WERI-Rb-1 (cell line): ENCODE data around the gene INCENP.

Source experiments
- DNase-seq: peaks from one replicate; pipeline ENCODE4 v3.0.0-alpha.2; 2020
- H3K27ac ChIP-seq: fragments of 250-450 bp; sonication (Bioruptor Pico); 2 replicates; pipeline ENCODE4 v1.5.1; 2020; ENCODE audit warnings: mild to moderate bottlenecking, moderate library complexity
- H3K27me3 ChIP-seq: fragments of 250-450 bp; sonication (Bioruptor Pico); 2 replicates; pipeline ENCODE4 v1.5.1; 2021; ENCODE audit warnings: mild to moderate bottlenecking, low read depth, moderate library complexity; ENCODE audit not compliant: insufficient read depth, severe bottlenecking
- H3K36me3 ChIP-seq: fragments of 250-450 bp; sonication (Bioruptor Pico); 2 replicates; pipeline ENCODE4 v1.5.1; 2020; ENCODE audit warnings: mild to moderate bottlenecking, moderate library complexity
- H3K4me3 ChIP-seq: 2 replicates; pipeline ENCODE4 v1.5.1; 2011; ENCODE audit warnings: low read depth, mild to moderate bottlenecking, control low read depth, low read length
- H3K9me3 ChIP-seq: fragments of 250-450 bp; sonication (Bioruptor Pico); 2 replicates; pipeline ENCODE4 v1.5.1; 2021; ENCODE audit warnings: mild to moderate bottlenecking, moderate library complexity; ENCODE audit not compliant: severe bottlenecking
- CTCF ChIP-seq: IDR thresholded peaks from 2 replicates; pipeline ENCODE4 v1.5.1; 2011; ENCODE audit warnings: low read depth, mild to moderate bottlenecking, control low read depth, inconsistent platforms, low read length

INCENP gene

GRCh38 chr11:62149986-62150886, 26.4 kb downstream of the INCENP start:
- peak overlapping the region; percentile 58 for H3K27ac ChIP-seq
- H3K36me3 ChIP-seq: peaks cover 77% of the 10 kb centered on the region
- H3K4me3 ChIP-seq: no peak overlapping the region
- H3K9me3 ChIP-seq: no peaks in the 10 kb centered on the region
- no peaks in the 10 kb centered on the region for H3K27me3 ChIP-seq
- no peak for TF ChIP-seq CTCF
- no peak for DNase-seq

- peak; percentile 87 for DNase-seq
- H3K4me3 ChIP-seq: no peak overlapping the region
- H3K9me3 ChIP-seq: no peaks in the 10 kb centered on the region
- peak overlapping the region; percentile 58 for H3K27ac ChIP-seq
- peaks cover 68% of the 10 kb centered on the region for H3K36me3 ChIP-seq
- H3K27me3 ChIP-seq: no peaks in the 10 kb centered on the region
- peak; percentile 38 for TF ChIP-seq CTCF
These were observed 27.3 kb downstream of the INCENP start for GRCh38 chr11:62150887-62151736.

- no peak for TF ChIP-seq CTCF
- H3K4me3 ChIP-seq: no peak overlapping the region
- H3K27me3 ChIP-seq: no peaks in the 10 kb centered on the region
- H3K36me3 ChIP-seq: peaks cover 62% of the 10 kb centered on the region
- no peak for DNase-seq
- H3K27ac ChIP-seq: no peak overlapping the region
- H3K9me3 ChIP-seq: no peaks in the 10 kb centered on the region
These were observed 27.9 kb downstream of the INCENP start for GRCh38 chr11:62151737-62152102.

- no peak for DNase-seq
- Histone ChIP-seq H3K36me3 (peaks cover 55% of the 10 kb centered on the region), H3K27ac (no peak overlapping the region), H3K4me3 (no peak overlapping the region), H3K27me3 (no peaks in the 10 kb centered on the region), H3K9me3 (no peaks in the 10 kb centered on the region)
- no peak for TF ChIP-seq CTCF
These were observed 28.7 kb downstream of the INCENP start for GRCh38 chr11:62152245-62153086.

GRCh38 chr11:62153087-62153395, 29.2 kb downstream of the INCENP start:
- Histone ChIP-seq H3K27ac (no peak overlapping the region), H3K27me3 (no peaks in the 10 kb centered on the region), H3K4me3 (no peak overlapping the region), H3K36me3 (peaks cover 49% of the 10 kb centered on the region), H3K9me3 (no peaks in the 10 kb centered on the region)
- no peak for DNase-seq
- no peak for TF ChIP-seq CTCF
